A549 (cell line): ENCODE results near the gene SORD.
"Not testable (repeated sequence)": the region's sequence is repeated elsewhere in the genome, so short reads cannot be mapped to it uniquely, and the experiment has no call there.

Experiments used
- EP300 ChIP-seq, 2 experiments: fragments of >200 bp; sonication (Bioruptor Twin); formaldehyde crosslinking; IDR thresholded peaks; 2 replicates in 1 of 2; 3 replicates in 1 of 2; pipeline ENCODE4 v1.6.1; 2016 to 2017
- MYC ChIP-seq: IDR thresholded peaks from 2 replicates; pipeline ENCODE4 v1.6.1; 2012; ENCODE audit warnings: mild to moderate bottlenecking, inconsistent platforms, low read length, improper control_type of control experiment, borderline replicate concordance
- POLR2A ChIP-seq: IDR thresholded peaks from 2 replicates; pipeline ENCODE4 v1.6.1; 2012; ENCODE audit warnings: mild to moderate bottlenecking, low read length
- POLR2AphosphoS2 ChIP-seq: conservative IDR thresholded peaks from 2 replicates; pipeline ENCODE4 v1.6.1; 2012; ENCODE audit warnings: low read length, improper control_type of control experiment, inconsistent platforms
- TF ChIP-seq, protein P1 (sequence below): fragments of >200 bp; sonication (Bioruptor Twin); formaldehyde crosslinking; IDR thresholded peaks from 3 replicates; pipeline ENCODE4 v1.5.1; 2016
- TF ChIP-seq, protein P2 (sequence below): fragments of 200-600 bp; sonication (generic); IDR thresholded peaks from 2 replicates; pipeline ENCODE4 v1.6.1; 2016; ENCODE audit warnings: antibody characterized with exemption, mild to moderate bottlenecking, moderate library complexity
- TF ChIP-seq, protein P3 (sequence below): IDR thresholded peaks from 2 replicates; pipeline ENCODE4 v1.6.1; 2012

DNA sequence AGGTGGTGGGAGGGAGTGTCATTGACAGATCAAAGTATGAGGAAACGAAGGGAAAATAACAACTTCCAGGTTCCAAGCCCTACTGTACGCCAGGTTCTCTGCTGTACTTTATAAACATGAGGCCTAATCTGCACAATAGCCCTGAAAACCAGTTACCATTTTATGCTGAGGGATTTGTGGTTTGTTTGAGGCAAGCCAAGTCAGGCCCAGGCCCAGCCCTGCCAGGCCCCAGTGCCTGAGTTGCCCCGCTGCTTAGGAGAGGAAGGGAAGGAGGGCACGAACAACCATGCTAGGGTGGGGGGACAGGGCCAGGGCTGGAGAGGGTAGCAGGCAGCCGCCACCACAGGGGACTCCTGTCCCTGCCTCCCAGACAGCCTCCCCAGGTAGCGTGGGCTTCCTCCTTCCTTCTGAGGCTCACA is 47.0 kb downstream of the SORD start:
- TF ChIP-seq, protein P1, sequence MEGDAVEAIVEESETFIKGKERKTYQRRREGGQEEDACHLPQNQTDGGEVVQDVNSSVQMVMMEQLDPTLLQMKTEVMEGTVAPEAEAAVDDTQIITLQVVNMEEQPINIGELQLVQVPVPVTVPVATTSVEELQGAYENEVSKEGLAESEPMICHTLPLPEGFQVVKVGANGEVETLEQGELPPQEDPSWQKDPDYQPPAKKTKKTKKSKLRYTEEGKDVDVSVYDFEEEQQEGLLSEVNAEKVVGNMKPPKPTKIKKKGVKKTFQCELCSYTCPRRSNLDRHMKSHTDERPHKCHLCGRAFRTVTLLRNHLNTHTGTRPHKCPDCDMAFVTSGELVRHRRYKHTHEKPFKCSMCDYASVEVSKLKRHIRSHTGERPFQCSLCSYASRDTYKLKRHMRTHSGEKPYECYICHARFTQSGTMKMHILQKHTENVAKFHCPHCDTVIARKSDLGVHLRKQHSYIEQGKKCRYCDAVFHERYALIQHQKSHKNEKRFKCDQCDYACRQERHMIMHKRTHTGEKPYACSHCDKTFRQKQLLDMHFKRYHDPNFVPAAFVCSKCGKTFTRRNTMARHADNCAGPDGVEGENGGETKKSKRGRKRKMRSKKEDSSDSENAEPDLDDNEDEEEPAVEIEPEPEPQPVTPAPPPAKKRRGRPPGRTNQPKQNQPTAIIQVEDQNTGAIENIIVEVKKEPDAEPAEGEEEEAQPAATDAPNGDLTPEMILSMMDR, result not testable (repeated sequence)
- not testable (repeated sequence) for TF ChIP-seq EP300 (IDR thresholded peaks at IDR 0.05); MYC; POLR2AphosphoS2; POLR2A
- TF ChIP-seq, protein P2, sequence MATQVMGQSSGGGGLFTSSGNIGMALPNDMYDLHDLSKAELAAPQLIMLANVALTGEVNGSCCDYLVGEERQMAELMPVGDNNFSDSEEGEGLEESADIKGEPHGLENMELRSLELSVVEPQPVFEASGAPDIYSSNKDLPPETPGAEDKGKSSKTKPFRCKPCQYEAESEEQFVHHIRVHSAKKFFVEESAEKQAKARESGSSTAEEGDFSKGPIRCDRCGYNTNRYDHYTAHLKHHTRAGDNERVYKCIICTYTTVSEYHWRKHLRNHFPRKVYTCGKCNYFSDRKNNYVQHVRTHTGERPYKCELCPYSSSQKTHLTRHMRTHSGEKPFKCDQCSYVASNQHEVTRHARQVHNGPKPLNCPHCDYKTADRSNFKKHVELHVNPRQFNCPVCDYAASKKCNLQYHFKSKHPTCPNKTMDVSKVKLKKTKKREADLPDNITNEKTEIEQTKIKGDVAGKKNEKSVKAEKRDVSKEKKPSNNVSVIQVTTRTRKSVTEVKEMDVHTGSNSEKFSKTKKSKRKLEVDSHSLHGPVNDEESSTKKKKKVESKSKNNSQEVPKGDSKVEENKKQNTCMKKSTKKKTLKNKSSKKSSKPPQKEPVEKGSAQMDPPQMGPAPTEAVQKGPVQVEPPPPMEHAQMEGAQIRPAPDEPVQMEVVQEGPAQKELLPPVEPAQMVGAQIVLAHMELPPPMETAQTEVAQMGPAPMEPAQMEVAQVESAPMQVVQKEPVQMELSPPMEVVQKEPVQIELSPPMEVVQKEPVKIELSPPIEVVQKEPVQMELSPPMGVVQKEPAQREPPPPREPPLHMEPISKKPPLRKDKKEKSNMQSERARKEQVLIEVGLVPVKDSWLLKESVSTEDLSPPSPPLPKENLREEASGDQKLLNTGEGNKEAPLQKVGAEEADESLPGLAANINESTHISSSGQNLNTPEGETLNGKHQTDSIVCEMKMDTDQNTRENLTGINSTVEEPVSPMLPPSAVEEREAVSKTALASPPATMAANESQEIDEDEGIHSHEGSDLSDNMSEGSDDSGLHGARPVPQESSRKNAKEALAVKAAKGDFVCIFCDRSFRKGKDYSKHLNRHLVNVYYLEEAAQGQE, result not testable (repeated sequence)
- TF ChIP-seq, protein P3, sequence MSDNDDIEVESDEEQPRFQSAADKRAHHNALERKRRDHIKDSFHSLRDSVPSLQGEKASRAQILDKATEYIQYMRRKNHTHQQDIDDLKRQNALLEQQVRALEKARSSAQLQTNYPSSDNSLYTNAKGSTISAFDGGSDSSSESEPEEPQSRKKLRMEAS, result not testable (repeated sequence)
